Endothelial cell of umbilical vein (primary cell): ENCODE measurements around the gene MAGOHB.

ENCODE experiments used
- CTCF ChIP-seq, 2 donors: IDR thresholded peaks; 1 replicate in 1 of 2; 2 replicates in 1 of 2; pipeline ENCODE4 v1.5.1; 2011; ENCODE audit warnings: low read length in 2 of 2, mild to moderate bottlenecking in 2 of 2, moderate library complexity in 2 of 2, control low read depth in 1 of 2, inconsistent platforms in 1 of 2, low read depth in 1 of 2; ENCODE audit not compliant: insufficient read depth in 1 of 2; ENCODE audit errors: extremely low read depth in 1 of 2
- JUN ChIP-seq: IDR thresholded peaks from 2 replicates; pipeline ENCODE4 v1.6.1; 2011; ENCODE audit warnings: borderline replicate concordance, low read depth; ENCODE audit not compliant: insufficient read length, insufficient read depth
- MAX ChIP-seq: IDR thresholded peaks from 2 replicates; pipeline ENCODE4 v1.6.1; 2011; ENCODE audit not compliant: insufficient read depth, insufficient read length

- TF ChIP-seq CTCF (IDR thresholded peaks at IDR 0.05; ENCODE audit: extremely low read depth in 1 of 2, insufficient read depth in 1 of 2, low read depth in 1 of 2, low read length in 2 of 2) (no peak), MAX (no peak), JUN (no peak)
These were observed 7.9 kb upstream of the MAGOHB start for GRCh38 chr12:10621278-10621677.
